GM18909 (cell line): ENCODE data around the gene ARF3.
A peak's percentile ranks its signal among the peaks of the same experiment; 100 is the strongest.

Experiments used
- ATAC-seq: cut with Tn5 transposase; IDR thresholded peaks from one replicate; pipeline ENCODE4 v1.9.1; 2021; ENCODE audit warnings: mild to moderate bottlenecking; ENCODE audit not compliant: unreplicated experiment, poor library complexity

ARF3 gene

DNA sequence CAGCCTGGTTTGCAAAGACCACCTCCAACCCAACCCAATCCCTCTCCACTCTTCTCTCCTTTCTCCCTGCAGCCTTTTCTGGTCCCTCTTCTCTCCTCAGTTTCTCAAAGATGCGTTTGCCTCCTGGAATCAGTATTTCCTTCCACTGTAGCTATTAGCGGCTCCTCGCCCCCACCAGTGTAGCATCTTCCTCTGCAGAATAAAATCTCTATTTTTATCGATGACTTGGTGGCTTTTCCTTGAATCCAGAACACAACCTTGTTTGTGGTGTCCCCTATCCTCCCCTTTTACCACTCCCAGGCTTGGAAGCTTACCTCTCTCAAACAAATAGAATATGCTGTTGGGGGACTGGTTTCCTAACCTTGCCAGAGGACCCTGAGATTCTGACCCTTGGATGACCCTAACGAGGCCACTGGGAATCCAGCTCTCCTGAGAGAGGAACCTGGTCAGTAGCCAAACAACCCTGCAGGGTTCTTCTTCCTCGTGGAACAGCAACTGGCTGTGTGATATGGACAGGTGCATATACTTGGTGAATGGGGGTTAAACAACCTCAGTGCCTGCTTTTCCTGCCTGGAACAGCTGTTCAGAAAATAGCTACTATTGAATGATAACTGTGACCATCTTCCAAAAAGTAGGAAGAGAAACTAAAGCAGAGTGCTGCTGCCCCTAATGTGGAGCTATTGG lies 25.3 kb upstream of the ARF3 start:
- no peak for ATAC-seq

- no peak for ATAC-seq
These were observed 24.5 kb upstream of the ARF3 start for GRCh38 chr12:48981757-48982157.

- ATAC-seq = no peak
These were observed 23.9 kb upstream of the ARF3 start for GRCh38 chr12:48980953-48981756.

GRCh38 chr12:48980389-48980952 lies 23.2 kb upstream of the ARF3 start:
- no peak for ATAC-seq

DNA sequence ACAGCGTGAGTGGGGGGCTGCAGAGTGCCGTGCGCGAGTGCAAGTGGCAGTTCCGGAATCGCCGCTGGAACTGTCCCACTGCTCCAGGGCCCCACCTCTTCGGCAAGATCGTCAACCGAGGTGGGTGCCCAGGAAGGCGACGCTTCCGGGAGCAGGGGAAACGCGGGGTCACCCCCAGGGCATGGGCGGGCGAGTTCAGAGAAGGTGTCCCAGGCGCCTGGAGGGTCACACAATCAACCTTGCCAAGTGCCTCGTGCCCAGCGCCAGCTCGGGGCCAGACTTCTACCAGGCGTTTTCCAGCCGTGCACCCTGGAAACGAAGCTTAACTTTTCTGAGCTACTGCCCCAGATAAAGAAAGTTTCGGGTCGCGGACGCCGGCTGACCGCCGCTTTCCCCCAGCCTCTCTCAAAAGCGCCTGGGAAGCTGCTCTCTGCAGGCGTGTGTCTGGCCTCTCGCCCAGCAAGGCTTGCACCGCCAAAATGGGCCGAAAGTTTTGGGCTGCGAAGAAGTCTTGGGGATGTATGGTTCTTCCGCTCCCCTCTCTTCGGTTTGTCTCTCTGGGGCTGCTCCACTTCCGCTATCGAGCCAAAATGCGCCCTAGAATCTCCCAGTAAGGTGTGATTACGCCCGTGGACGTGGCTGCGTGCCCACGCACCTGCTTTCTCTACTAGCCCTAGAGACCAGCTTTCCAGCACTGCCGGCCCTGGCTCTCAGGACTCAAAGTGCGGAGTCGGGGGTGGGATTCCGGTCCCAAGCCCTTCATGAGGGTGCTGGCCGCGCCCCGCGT lies 22.5 kb upstream of the ARF3 start:
- ATAC-seq = no peak

GRCh38 chr12:48978741-48979601 lies 21.7 kb upstream of the ARF3 start:
- ATAC-seq = no peak

GRCh38 chr12:48978291-48978740 lies 21.0 kb upstream of the ARF3 start, which contains the start of gene WNT1:
WNT1 (plus strand) TSS chr12:48978322; CDS start chr12:48978651, 329 bp downstream.
- ATAC-seq = no peak

DNA sequence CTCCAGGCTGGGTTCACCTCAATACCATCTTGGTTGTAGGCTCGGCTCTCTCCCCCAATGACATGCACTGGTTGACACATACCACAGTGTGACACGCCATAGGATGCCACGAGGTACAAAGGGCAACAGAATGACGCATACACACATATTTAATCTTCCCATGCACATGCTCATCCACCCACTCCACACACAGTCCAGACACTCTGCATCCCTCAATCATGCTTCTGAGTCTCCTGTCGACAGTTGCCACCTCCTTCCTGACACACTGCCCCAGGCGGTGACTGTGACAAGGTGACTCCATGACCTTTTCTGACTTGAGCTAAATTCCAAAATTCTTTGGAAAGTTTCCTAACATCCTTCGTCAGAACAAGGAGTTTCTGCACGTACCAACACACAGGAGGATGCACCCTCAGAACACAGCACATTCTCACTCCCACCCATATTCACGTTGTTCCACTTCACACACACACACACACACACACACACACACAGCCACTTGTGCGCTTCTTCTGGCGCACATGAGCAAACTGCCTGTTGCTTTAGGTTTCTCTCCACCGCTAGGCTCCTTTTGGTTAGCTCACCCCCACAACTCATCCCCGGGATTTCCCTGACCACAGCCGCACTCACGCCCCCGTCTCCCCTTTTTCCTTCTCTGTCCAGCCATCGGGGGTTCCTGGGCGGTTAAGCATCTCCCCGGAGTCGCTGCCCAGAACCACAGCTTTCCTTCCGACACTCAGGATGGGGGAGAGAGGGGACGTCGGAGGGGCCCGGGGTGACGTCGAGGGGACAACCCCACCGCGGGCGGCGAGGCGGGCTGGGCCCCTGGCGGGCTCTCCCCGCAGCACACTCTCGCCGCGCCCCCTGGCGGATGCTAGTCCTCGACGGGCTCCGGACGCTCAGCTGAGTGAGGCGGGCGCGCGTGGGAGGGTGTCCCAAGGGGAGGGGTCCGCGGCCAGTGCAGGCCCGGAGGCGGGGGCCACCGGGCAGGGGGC lies 20.3 kb upstream of the ARF3 start:
- ATAC-seq = peak; percentile 56

DNA sequence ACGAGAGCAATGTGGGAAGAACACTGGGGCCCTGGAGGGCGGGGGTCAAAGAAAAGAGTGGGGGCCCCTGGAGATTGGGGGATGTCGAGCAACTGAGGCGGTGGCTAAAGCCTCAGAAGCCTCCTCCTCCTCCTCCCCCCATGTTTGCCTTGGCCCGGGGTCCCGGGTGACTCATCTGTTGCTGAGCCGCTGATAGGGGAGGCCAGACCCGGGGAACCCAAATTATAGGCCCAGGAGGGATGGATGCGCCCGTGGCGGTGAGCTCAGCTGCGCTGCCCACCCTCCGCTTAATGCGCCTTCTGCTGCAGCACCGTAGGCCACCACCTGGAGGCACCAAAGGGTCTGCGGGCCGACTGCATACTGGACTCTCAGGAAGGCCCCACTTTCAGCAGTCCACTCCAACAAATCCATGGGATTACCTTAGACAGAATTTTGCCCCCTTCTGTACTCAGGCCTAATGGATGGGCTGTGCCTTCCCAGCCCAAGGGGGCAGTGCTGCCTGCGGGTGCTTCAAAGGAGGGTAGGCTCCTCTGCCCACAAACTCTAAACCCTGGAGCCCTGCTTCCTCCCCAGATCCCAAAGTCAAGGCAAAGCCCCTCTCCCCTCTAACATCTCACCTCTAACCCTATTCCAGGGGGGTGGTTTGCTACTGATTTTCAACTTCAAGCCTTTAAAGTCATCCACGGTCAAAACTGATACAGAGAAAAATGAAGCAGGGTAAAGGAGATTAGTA lies 16.8 kb upstream of the ARF3 start:
- no peak for ATAC-seq

- no peak for ATAC-seq
These were observed 16.2 kb upstream of the ARF3 start for GRCh38 chr12:48973531-48973930.

DNA sequence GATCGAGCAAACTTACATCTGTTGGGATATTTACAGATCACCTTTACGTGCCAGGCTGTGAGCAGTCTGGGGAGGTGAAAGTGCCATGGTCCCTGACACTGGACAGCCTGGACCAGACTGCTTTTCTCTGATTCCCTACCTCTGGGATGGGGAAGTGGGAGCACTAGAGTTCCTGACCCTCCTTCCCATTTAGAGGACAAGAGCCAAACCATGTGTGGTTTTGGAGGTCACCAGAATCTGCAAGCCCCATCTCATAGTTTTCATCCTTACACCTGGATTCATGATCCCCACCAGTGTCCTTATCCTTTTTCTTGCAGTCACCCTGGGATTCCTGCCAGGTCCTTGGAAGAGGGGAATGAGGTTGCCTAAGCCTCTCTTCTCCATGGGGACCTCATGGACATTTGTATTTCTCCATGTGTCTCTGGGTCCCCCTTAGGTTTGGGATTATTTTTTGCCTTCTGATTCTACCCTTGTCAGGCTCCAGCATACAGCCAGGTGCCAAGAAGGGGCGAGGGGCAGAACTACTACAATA lies 15.7 kb upstream of the ARF3 start:
- no peak for ATAC-seq

GRCh38 chr12:48972213-48972951 lies 15.1 kb upstream of the ARF3 start:
- ATAC-seq = no peak

DNA sequence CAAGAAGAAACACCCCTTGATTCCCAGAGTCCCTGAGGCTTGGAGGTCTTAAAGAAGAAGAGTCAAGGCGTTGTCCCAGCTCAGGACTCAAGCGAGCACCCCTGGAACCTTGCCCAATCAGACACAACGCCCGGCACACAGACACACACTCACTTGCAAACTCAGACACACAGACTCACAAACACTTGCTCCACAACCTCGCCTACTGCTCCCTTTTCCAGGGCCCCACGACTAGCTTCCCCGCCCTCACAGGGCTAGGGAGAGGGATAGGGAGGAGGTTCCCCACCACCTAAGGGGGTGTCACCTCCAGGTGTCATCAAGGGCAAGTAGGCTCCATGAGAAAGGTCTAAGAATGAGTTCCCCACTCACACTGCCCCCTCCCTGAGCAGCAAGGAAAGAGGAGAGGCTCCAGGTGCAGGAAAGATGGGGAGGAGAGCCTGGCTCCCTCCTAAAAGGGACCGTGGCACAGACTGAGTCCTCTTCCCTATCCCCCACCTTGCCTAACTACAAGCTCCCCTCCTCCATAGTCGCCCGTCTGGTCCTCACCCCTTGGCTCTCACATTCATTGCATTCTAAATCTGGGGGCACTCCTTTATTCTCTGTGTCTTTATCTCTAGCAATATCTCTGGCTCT lies 13.5 kb upstream of the ARF3 start:
- ATAC-seq = no peak

GRCh38 chr12:48969833-48970701 lies 12.8 kb upstream of the ARF3 start:
- ATAC-seq = no peak

DNA sequence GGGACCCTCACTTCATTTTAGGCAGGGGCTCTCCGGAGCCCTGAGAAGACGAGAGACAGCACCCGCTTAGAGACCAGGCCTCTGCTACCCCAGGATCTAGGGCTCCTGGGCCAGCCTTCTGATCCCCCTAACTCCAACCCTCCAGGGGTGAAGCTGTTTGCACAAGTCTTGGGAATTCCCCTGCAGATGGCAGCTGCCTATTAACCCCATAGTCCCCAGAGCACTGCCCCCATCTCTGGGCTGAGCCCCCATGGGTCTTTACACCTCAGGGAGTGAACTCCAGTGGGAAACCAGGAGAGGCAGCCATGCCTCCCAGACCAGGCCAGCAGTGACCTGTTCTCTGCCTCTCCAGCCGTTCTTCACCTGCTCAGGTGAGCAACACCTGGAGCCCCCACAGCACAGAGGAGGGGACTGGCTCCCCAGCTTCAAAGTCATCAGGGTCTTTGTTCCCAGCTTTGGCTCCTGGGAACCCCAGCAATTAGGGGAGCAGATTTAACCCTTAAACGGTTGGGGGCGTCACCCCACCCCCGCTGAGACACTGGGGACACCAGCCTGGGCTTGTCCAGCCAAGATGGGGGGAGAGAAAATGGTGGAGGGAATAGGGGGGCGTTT lies 12.0 kb upstream of the ARF3 start:
- no peak for ATAC-seq
